Neural cell (in vitro differentiated cells): ENCODE measurements around the gene INVS. TPM values are rescaled to one million over a fixed set of nuclear protein-coding genes. Genes with fewer than 3 reads are reported as not detected.

ENCODE experiments used
- H2AFZ ChIP-seq: fragments of 200-600, 300-800 bp; sonication (generic), shearing (Covaris generic); 2 replicates; pipeline ENCODE4 v1.6.0; 2014; ENCODE audit warnings: low read depth, mild to moderate bottlenecking, antibody characterized with exemption, low read length, moderate library complexity
- H3F3A ChIP-seq: fragments of 200-600 bp; shearing (Covaris generic); 2 replicates; pipeline ENCODE4 v1.6.1; 2016; ENCODE audit warnings: mild to moderate bottlenecking, moderate library complexity, mixed read lengths, antibody characterized with exemption, low read length; ENCODE audit not compliant: insufficient read depth, poor library complexity, severe bottlenecking
- H3K27ac ChIP-seq: fragments of 200-600, 300-800 bp; sonication (generic), shearing (Covaris generic); 2 replicates; pipeline ENCODE4 v1.5.1; 2014; ENCODE audit warnings: mild to moderate bottlenecking, low read length, moderate library complexity
- H3K27me3 ChIP-seq: fragments of 300-800, 200-600 bp; sonication (generic), shearing (Covaris generic); 2 replicates; pipeline ENCODE4 v1.6.0; 2014; ENCODE audit warnings: mild to moderate bottlenecking, low read depth, low read length, moderate library complexity; ENCODE audit not compliant: insufficient read depth
- H3K36me3 ChIP-seq: fragments of 300-800, 200-600 bp; sonication (generic), shearing (Covaris generic); 2 replicates; pipeline ENCODE4 v1.5.1; 2014; ENCODE audit warnings: mild to moderate bottlenecking, antibody characterized with exemption, low read length, moderate library complexity; ENCODE audit not compliant: insufficient read depth
- H3K4me2 ChIP-seq: fragments of 300-800, 200-600 bp; sonication (generic), shearing (Covaris generic); 2 replicates; pipeline ENCODE4 v1.6.0; 2014; ENCODE audit warnings: mild to moderate bottlenecking, low read length
- H3K4me3 ChIP-seq: fragments of 300-800, 200-600 bp; sonication (generic), shearing (Covaris generic); 2 replicates; pipeline ENCODE4 v1.5.1; 2014; ENCODE audit warnings: mild to moderate bottlenecking, low read length, moderate library complexity
- H3K79me2 ChIP-seq: fragments of 200-600 bp; shearing (Covaris generic); replicated peaks from 2 replicates; pipeline ENCODE4 v1.6.0; 2014; ENCODE audit warnings: mild to moderate bottlenecking, low read length, moderate library complexity; ENCODE audit not compliant: insufficient read depth
- H3K9ac ChIP-seq: fragments of 300-800, 200-600 bp; sonication (generic), shearing (Covaris generic); 2 replicates; pipeline ENCODE4 v1.6.1; 2016; ENCODE audit warnings: mild to moderate bottlenecking, low read length, mixed read lengths
- H3K9me2 ChIP-seq: fragments of 200-600 bp; shearing (Covaris generic); 2 replicates; pipeline ENCODE4 v1.6.1; 2016; ENCODE audit warnings: mild to moderate bottlenecking, low read length, mixed read lengths; ENCODE audit not compliant: insufficient read depth
- H3K9me3 ChIP-seq: fragments of 200-600, 300-800 bp; sonication (generic), shearing (Covaris generic); 2 replicates; pipeline ENCODE4 v1.6.1; 2016; ENCODE audit warnings: mild to moderate bottlenecking, mixed run types, low read length, moderate library complexity, mixed read lengths
- H4K20me1 ChIP-seq: fragments of 200-600 bp; shearing (Covaris generic); 2 replicates; pipeline ENCODE4 v1.6.1; 2016; ENCODE audit warnings: mild to moderate bottlenecking, mixed run types; ENCODE audit not compliant: insufficient read depth
- EP300 ChIP-seq: fragments of 450-650 bp; conservative IDR thresholded peaks from 2 replicates; pipeline ENCODE4 v1.6.1; 2014; ENCODE audit warnings: antibody characterized with exemption, mild to moderate bottlenecking, moderate library complexity; ENCODE audit not compliant: poor library complexity, severe bottlenecking
- EZH2 ChIP-seq: fragments of 200-600, 300-800 bp; shearing (Covaris generic), sonication (generic); IDR thresholded peaks from 2 replicates; pipeline ENCODE4 v1.6.1; 2014; ENCODE audit warnings: antibody characterized with exemption, low read length, borderline replicate concordance, mild to moderate bottlenecking; ENCODE audit not compliant: insufficient read depth, poor library complexity, severe bottlenecking
- MXI1 ChIP-seq: fragments of 450-650 bp; conservative IDR thresholded peaks from 2 replicates; pipeline ENCODE4 v1.6.1; 2014; ENCODE audit warnings: antibody characterized with exemption, mild to moderate bottlenecking; ENCODE audit not compliant: poor library complexity, severe bottlenecking
- RAD21 ChIP-seq: fragments of 450-650 bp; conservative IDR thresholded peaks from 2 replicates; pipeline ENCODE4 v1.6.1; 2014; ENCODE audit warnings: antibody characterized with exemption, mild to moderate bottlenecking, moderate library complexity
- SMC3 ChIP-seq: fragments of 450-650 bp; conservative IDR thresholded peaks from 2 replicates; pipeline ENCODE4 v1.6.1; 2014; ENCODE audit warnings: antibody characterized with exemption, mild to moderate bottlenecking, moderate library complexity; ENCODE audit not compliant: poor library complexity
- TAF1 ChIP-seq: IDR thresholded peaks from 2 replicates; pipeline ENCODE4 v1.6.1; 2012; ENCODE audit warnings: low read depth
- polyA plus RNA-seq: library from polyadenylated mRNA; depleted of rRNA; stranded (reverse); fragments of >200 nt; gene quantifications from 2 replicates; pipeline ENCODE4 v1.2.3, GENCODE V29; 2014
- TF ChIP-seq, protein P1 (sequence below): fragments of 450-650 bp; IDR thresholded peaks from 2 replicates; pipeline ENCODE4 v1.5.1; 2014; ENCODE audit warnings: antibody characterized with exemption, mild to moderate bottlenecking, moderate library complexity; ENCODE audit not compliant: poor library complexity, severe bottlenecking
- TF ChIP-seq, protein P2 (sequence below): IDR thresholded peaks from 2 replicates; pipeline ENCODE4 v1.6.1; 2012; ENCODE audit warnings: borderline replicate concordance

INVS gene
- polyA plus RNA-seq, 1 donor from 2014 or later: 11.3 TPM

DNA sequence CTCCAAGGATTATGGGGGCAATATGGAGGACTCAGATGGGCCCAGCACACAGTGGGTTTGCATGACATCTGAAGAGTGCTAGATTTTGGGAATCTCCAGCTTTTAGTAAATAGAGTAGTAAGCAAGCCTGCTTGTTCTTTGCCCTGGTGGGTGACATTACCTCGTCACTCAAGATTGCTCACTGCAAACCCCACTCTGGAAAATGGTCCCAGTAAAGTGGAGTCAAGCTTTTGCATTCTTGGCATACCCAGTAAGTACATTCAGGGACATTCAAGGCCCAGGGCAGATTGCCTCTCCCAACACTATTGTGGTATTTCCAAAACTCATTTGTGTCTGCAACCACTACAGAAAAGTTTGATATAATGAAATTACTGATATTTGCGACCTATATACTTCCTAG lies 118.5 kb downstream of the INVS start:
- no peak overlapping the region for H3K9ac ChIP-seq

DNA sequence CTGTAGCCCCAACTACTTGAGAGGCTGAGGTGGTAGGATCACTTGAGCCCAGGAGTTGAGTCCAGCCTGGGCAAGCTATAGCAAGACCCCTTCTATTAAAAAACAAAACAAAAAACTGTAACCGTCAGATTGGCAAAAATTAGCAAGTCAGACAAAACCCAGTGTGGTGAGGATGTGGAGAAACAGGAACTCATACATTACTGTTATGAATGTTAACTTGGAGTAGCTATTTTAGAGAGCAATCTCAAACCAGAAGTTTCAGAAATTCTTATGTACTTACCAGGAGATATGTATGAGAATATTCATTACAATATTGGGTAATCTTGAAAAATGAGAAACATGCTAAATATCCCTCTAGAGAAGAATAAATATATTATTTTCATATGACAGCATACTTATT lies 120.3 kb downstream of the INVS start:
- Histone ChIP-seq H3K4me2 (no peak overlapping the region), H3K36me3 (no peaks in the 10 kb centered on the region), H3F3A (no peaks in the 10 kb centered on the region), H3K9me3 (no peaks in the 10 kb centered on the region), H3K27ac (no peak overlapping the region), H2AFZ (no peak overlapping the region), H3K27me3 (no peaks in the 10 kb centered on the region), H3K9me2 (no peaks in the 10 kb centered on the region), H3K79me2 (no peaks in the 10 kb centered on the region), H3K4me3 (no peak overlapping the region), H4K20me1 (no peaks in the 10 kb centered on the region), H3K9ac (no peak overlapping the region)
- TF ChIP-seq MXI1 (no peak), RAD21 (no peak), SMC3 (no peak), EP300 (no peak), TAF1 (no peak)
- TF ChIP-seq, protein P1, sequence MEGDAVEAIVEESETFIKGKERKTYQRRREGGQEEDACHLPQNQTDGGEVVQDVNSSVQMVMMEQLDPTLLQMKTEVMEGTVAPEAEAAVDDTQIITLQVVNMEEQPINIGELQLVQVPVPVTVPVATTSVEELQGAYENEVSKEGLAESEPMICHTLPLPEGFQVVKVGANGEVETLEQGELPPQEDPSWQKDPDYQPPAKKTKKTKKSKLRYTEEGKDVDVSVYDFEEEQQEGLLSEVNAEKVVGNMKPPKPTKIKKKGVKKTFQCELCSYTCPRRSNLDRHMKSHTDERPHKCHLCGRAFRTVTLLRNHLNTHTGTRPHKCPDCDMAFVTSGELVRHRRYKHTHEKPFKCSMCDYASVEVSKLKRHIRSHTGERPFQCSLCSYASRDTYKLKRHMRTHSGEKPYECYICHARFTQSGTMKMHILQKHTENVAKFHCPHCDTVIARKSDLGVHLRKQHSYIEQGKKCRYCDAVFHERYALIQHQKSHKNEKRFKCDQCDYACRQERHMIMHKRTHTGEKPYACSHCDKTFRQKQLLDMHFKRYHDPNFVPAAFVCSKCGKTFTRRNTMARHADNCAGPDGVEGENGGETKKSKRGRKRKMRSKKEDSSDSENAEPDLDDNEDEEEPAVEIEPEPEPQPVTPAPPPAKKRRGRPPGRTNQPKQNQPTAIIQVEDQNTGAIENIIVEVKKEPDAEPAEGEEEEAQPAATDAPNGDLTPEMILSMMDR: no peak

More for the DNA sequence above, 118.5 kb downstream of the INVS start:
- no peaks in the 10 kb centered on the region for H3K36me3 ChIP-seq
- H3K4me3 ChIP-seq: no peak overlapping the region
- H3K9me3 ChIP-seq: no peaks in the 10 kb centered on the region
- H4K20me1 ChIP-seq: no peaks in the 10 kb centered on the region
- no peak for TF ChIP-seq EZH2
- TF ChIP-seq EP300: no peak
- no peaks in the 10 kb centered on the region for H3F3A ChIP-seq
- no peaks in the 10 kb centered on the region for H3K27me3 ChIP-seq
- H3K4me2 ChIP-seq: no peak overlapping the region
- no peak overlapping the region for H2AFZ ChIP-seq
- H3K79me2 ChIP-seq: no peaks in the 10 kb centered on the region
- no peaks in the 10 kb centered on the region for H3K9me2 ChIP-seq
- no peak overlapping the region for H3K27ac ChIP-seq

DNA sequence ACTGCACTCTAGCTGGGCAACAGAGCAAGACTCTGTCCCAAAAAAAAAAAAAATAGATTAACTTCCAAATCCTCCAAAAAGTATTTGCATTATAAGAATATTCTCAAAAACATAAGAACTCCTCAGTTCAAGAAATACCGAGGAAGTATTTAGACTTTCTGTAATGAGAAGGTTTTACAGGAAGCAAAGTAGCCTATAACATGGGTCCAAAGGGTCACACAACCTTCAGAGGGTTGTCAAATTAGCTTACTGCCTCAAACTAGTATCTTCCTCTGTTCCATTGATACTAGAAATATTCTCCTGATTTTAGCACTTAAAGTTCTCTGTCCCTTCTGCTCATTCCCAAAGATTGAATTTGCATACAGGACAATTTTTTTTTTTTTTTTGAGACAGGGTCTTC lies 121.9 kb downstream of the INVS start:
- Histone ChIP-seq H3K27ac (no peak overlapping the region), H3K4me2 (no peak overlapping the region), H3K9me3 (no peaks in the 10 kb centered on the region), H3K36me3 (no peaks in the 10 kb centered on the region), H3K27me3 (no peaks in the 10 kb centered on the region), H3F3A (no peaks in the 10 kb centered on the region), H3K9me2 (no peaks in the 10 kb centered on the region), H3K79me2 (no peaks in the 10 kb centered on the region), H2AFZ (no peak overlapping the region), H3K4me3 (no peak overlapping the region), H4K20me1 (no peaks in the 10 kb centered on the region), H3K9ac (no peak overlapping the region)
- TF ChIP-seq EP300 (no peak), TAF1 (no peak), EZH2 (no peak)
- TF ChIP-seq, protein P2, sequence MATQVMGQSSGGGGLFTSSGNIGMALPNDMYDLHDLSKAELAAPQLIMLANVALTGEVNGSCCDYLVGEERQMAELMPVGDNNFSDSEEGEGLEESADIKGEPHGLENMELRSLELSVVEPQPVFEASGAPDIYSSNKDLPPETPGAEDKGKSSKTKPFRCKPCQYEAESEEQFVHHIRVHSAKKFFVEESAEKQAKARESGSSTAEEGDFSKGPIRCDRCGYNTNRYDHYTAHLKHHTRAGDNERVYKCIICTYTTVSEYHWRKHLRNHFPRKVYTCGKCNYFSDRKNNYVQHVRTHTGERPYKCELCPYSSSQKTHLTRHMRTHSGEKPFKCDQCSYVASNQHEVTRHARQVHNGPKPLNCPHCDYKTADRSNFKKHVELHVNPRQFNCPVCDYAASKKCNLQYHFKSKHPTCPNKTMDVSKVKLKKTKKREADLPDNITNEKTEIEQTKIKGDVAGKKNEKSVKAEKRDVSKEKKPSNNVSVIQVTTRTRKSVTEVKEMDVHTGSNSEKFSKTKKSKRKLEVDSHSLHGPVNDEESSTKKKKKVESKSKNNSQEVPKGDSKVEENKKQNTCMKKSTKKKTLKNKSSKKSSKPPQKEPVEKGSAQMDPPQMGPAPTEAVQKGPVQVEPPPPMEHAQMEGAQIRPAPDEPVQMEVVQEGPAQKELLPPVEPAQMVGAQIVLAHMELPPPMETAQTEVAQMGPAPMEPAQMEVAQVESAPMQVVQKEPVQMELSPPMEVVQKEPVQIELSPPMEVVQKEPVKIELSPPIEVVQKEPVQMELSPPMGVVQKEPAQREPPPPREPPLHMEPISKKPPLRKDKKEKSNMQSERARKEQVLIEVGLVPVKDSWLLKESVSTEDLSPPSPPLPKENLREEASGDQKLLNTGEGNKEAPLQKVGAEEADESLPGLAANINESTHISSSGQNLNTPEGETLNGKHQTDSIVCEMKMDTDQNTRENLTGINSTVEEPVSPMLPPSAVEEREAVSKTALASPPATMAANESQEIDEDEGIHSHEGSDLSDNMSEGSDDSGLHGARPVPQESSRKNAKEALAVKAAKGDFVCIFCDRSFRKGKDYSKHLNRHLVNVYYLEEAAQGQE: no peak
